H1 (cell line): ENCODE data around the gene TXNRD2. TPM values are rescaled to one million over a fixed set of nuclear protein-coding genes. Genes with fewer than 3 reads are reported as not detected.

ENCODE experiments used
- CTCF ChIA-PET: fragments of 300-600 bp; sonication (Branson Sonifier 250); formaldehyde crosslinking; loops from one replicate; lab custom pipeline; 2021; ENCODE audit not compliant: partially characterized antibody; lab: Charles Lee
- POLR2A ChIA-PET: fragments of 300-600 bp; sonication (Branson Sonifier 250); formaldehyde crosslinking; loops from one replicate; lab custom pipeline; 2021; ENCODE audit warnings: inconsistent platforms; ENCODE audit not compliant: partially characterized antibody; lab: Charles Lee
- DNase-seq, 2 experiments: peaks; one replicate each; pipeline versions ENCODE4 v3.0.0 to v3.0.0-alpha.2; 2010 to 2022; ENCODE audit warnings: low spot score in 2 of 2, low read depth in 1 of 2, mixed read lengths in 1 of 2
- FAIRE-seq: peaks from 2 replicates; lab custom pipeline; 2011; peaks lifted over from hg19 to GRCh38; lab: Jason Lieb, UNC
- H2AFZ ChIP-seq: 2 replicates; pipeline ENCODE4 v1.8.1; 2012; ENCODE audit warnings: low read length, inconsistent platforms
- H2AK5ac ChIP-seq: 2 replicates; pipeline ENCODE4 v1.6.1; 2013; ENCODE audit warnings: low read depth, low read length
- H2BK120ac ChIP-seq: replicated peaks from 2 replicates; pipeline ENCODE3; 2013; ENCODE audit warnings: low read depth, low read length, inconsistent platforms
- H2BK12ac ChIP-seq: 2 replicates; pipeline ENCODE4 v1.6.1; 2013; ENCODE audit warnings: low read depth, low read length
- H2BK15ac ChIP-seq: 2 replicates; pipeline ENCODE4 v1.6.1; 2013; ENCODE audit warnings: low read length
- H2BK20ac ChIP-seq: 2 replicates; pipeline ENCODE4 v1.6.1; 2013; ENCODE audit warnings: low read length
- H2BK5ac ChIP-seq: 2 replicates; pipeline ENCODE4 v1.6.1; 2013; ENCODE audit warnings: low read depth, low read length
- H3K14ac ChIP-seq: 2 replicates; pipeline ENCODE4 v1.6.1; 2013; ENCODE audit warnings: inconsistent platforms; ENCODE audit not compliant: insufficient read length
- H3K18ac ChIP-seq: 2 replicates; pipeline ENCODE4 v1.6.1; 2013; ENCODE audit warnings: low read length; ENCODE audit errors: extremely low read depth
- H3K23ac ChIP-seq: 2 replicates; pipeline ENCODE4 v1.6.1; 2013; ENCODE audit warnings: inconsistent platforms; ENCODE audit not compliant: insufficient read length
- H3K23me2 ChIP-seq: 2 replicates; pipeline ENCODE4 v1.6.1; 2013; ENCODE audit warnings: low read depth, low read length
- H3K27ac ChIP-seq: 2 replicates; pipeline ENCODE4 v1.6.1; 2011; ENCODE audit warnings: low read depth, low read length, inconsistent platforms
- H3K27me3 ChIP-seq, 4 experiments: replicated peaks in 1 of 4; 1 replicate in 1 of 4; 2 replicates in 3 of 4; pipeline versions ENCODE4 v1.6.1 to v1.8.1; 2011 to 2013; ENCODE audit warnings: low read length in 3 of 4, mild to moderate bottlenecking in 3 of 4, inconsistent platforms in 2 of 4, mixed read lengths in 2 of 4, moderate library complexity in 1 of 4; ENCODE audit not compliant: control insufficient read depth in 3 of 4, insufficient read depth in 3 of 4; ENCODE audit errors: extremely low read depth in 1 of 4
- H3K36me3 ChIP-seq, 4 experiments: 2 replicates each; pipeline versions ENCODE4 v1.6.1 to v1.8.1; 2011 to 2013; ENCODE audit warnings: mild to moderate bottlenecking in 4 of 4, low read length in 3 of 4, moderate library complexity in 2 of 4, control low read depth in 1 of 4, inconsistent platforms in 1 of 4; ENCODE audit not compliant: insufficient read depth in 4 of 4, control insufficient read depth in 2 of 4
- H3K4ac ChIP-seq: replicated peaks from 2 replicates; pipeline ENCODE3; 2013; ENCODE audit warnings: low read length, low read depth, mixed read lengths, inconsistent platforms; ENCODE audit not compliant: insufficient read length
- H3K4me1 ChIP-seq, 4 experiments: replicated peaks in 1 of 4; 1 replicate in 1 of 4; 2 replicates in 3 of 4; pipeline versions ENCODE4 v1.6.1 to v1.8.1; 2011 to 2013; ENCODE audit warnings: low read length in 3 of 4, inconsistent platforms in 2 of 4, mixed read lengths in 1 of 4; ENCODE audit not compliant: insufficient read depth in 4 of 4, control insufficient read depth in 3 of 4
- H3K4me2 ChIP-seq, 2 experiments: 2 replicates each; pipeline versions ENCODE4 v1.6.1 to v1.8.1; 2011 to 2013; ENCODE audit warnings: low read depth in 2 of 2, low read length in 2 of 2, control low read depth in 1 of 2, inconsistent platforms in 1 of 2, mild to moderate bottlenecking in 1 of 2; ENCODE audit not compliant: insufficient read depth in 1 of 2
- H3K4me3 ChIP-seq, 4 experiments: fragments of 200-600, 300-600 bp in 1 of 4; sonication (generic), shearing (Covaris generic), sonication (Bioruptor Twin) in 1 of 4; 2 replicates each; pipeline versions ENCODE4 v1.5.1 to v1.8.1; 2011 to 2016; ENCODE audit warnings: low read length in 4 of 4, low read depth in 3 of 4, control low read depth in 2 of 4, inconsistent platforms in 2 of 4, mild to moderate bottlenecking in 2 of 4, mixed read lengths in 1 of 4, moderate library complexity in 1 of 4; ENCODE audit not compliant: insufficient read depth in 2 of 4; ENCODE audit errors: extremely low read depth in 1 of 4
- H3K56ac ChIP-seq: replicated peaks from 2 replicates; pipeline ENCODE3; 2013; ENCODE audit warnings: low read depth, mild to moderate bottlenecking, mixed read lengths, low read length, inconsistent platforms; ENCODE audit not compliant: insufficient read length
- H3K79me1 ChIP-seq: 2 replicates; pipeline ENCODE4 v1.6.1; 2013; ENCODE audit warnings: low read depth, low read length, control low read depth
- H3K79me2 ChIP-seq, 2 experiments: 2 replicates each; pipeline versions ENCODE4 v1.6.1 to v1.8.1; 2012 to 2013; ENCODE audit warnings: low read length in 2 of 2, mild to moderate bottlenecking in 2 of 2, inconsistent platforms in 1 of 2; ENCODE audit not compliant: insufficient read depth in 2 of 2, control insufficient read depth in 1 of 2
- H3K9ac ChIP-seq, 4 experiments: replicated peaks in 1 of 4; 1 replicate in 1 of 4; 2 replicates in 3 of 4; pipeline versions ENCODE4 v1.6.1 to v1.8.1; 2011 to 2013; ENCODE audit warnings: low read depth in 3 of 4, low read length in 3 of 4, control low read depth in 2 of 4, mild to moderate bottlenecking in 2 of 4, moderate library complexity in 2 of 4, inconsistent platforms in 1 of 4; ENCODE audit errors: extremely low read depth in 1 of 4
- H3K9me3 ChIP-seq, 2 experiments: 2 replicates each; pipeline versions ENCODE4 v1.6.1 to v1.8.1; 2012 to 2013; ENCODE audit warnings: mild to moderate bottlenecking in 2 of 2, moderate library complexity in 2 of 2, control low read depth in 1 of 2, inconsistent platforms in 1 of 2, low read depth in 1 of 2, low read length in 1 of 2, mixed read lengths in 1 of 2; ENCODE audit not compliant: insufficient read depth in 2 of 2
- H4K20me1 ChIP-seq, 2 experiments: replicated peaks in 1 of 2; 2 replicates each; pipeline versions ENCODE3 to v1.8.1; 2011 to 2013; ENCODE audit warnings: inconsistent platforms in 2 of 2, low read length in 2 of 2, mild to moderate bottlenecking in 1 of 2; ENCODE audit not compliant: insufficient read depth in 2 of 2, control insufficient read depth in 1 of 2
- H4K5ac ChIP-seq: 2 replicates; pipeline ENCODE4 v1.6.1; 2013; ENCODE audit warnings: low read length, low read depth, mixed read lengths, inconsistent platforms; ENCODE audit not compliant: insufficient read length
- H4K8ac ChIP-seq: 2 replicates; pipeline ENCODE4 v1.8.0; 2013; ENCODE audit warnings: mild to moderate bottlenecking, moderate library complexity, low read length, inconsistent platforms; ENCODE audit not compliant: insufficient read depth; ENCODE audit errors: extremely low read depth
- H4K91ac ChIP-seq: replicated peaks from 2 replicates; pipeline ENCODE3; 2013; ENCODE audit warnings: low read length, mixed read lengths, inconsistent platforms; ENCODE audit not compliant: insufficient read length
- WGBS, 2 experiments: shearing (Covaris generic) in 1 of 2; methylation state at CpG; one replicate each; pipeline versions ENCODE4 v1.1.6 to v1.1.7; 2013 to 2015; ENCODE audit warnings: low lambda C conversion rate in 2 of 2, mixed read lengths in 2 of 2, inconsistent platforms in 1 of 2, low coverage in 1 of 2, missing lambda C conversion rate in 1 of 2; ENCODE audit not compliant: insufficient replicate concordance in 2 of 2, insufficient coverage in 1 of 2, insufficient read length in 1 of 2; ENCODE audit errors: extremely low coverage in 1 of 2, missing lambda C conversion rate in 1 of 2; 5-methylcytosine and 5-hydroxymethylcytosine counted together
- polyA plus RNA-seq, 7 experiments: library from polyadenylated mRNA; depleted of rRNA in 3 of 7; stranded (reverse) in 5 of 7; unstranded in 2 of 7; fragments of >200 nt in 5 of 7; fragments of 200-250 nt in 2 of 7; gene quantifications; 1 replicate in 5 of 7; 2 replicates in 1 of 7; 4 replicates in 1 of 7; pipeline versions ENCODE4 v1.2.1 to v1.2.3, GENCODE V29; 2011 to 2013; ENCODE audit warnings: missing spikeins in 2 of 7, mixed read lengths in 2 of 7
- total RNA-seq: library from RNA; stranded (reverse); fragmentation: NEBNext Ultra II Directional; extraction: Animal tissue kit (Norgen Biotek cat#: 25700); gene quantifications from 2 replicates; pipeline ENCODE4 v1.2.1, GENCODE V29; 2021

Gene TXNRD2
- total and polyA plus RNA-seq, 2 of the 8 experiments (the other 6 are each of a cell fraction or from before 2014, with no cell fraction given), result 14.8 to 21.9 TPM

DNA sequence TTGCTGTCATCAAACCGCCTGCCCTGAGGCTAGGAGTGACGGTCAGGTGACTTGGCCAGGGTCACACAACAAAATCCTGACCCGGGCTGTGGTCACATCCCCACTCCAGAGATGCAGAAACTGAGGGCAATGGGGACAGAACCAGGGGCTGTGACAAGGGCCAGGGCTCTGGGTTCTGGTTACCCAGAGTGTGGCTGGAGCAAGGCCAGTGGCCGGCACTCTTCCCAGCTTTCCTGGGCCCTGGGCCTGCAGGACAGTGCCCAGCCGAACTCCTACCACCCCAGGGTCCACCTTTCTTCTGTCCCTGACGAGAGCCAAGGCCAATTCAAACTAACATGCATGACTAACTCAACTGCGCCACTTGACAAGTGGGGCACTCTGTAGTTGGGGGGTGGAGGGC is 39.1 kb upstream of the TXNRD2 start:
- H3K4me3 ChIP-seq, result no peak overlapping the region
- peaks cover 0 to 5% of the 10 kb centered on the region in 2 experiments; a peak in 1 of 4 replicates for H3K79me2 ChIP-seq
- no peak overlapping the region for H3K23ac ChIP-seq
- H3K9ac ChIP-seq, result no peak overlapping the region
- H2BK5ac ChIP-seq, result no peak overlapping the region
- H3K4me2 ChIP-seq, result no peak overlapping the region
- H2AK5ac ChIP-seq, result no peak overlapping the region
- FAIRE-seq (no peak), DNase-seq (no peak)
- no peak overlapping the region for H2BK120ac ChIP-seq
- H3K79me1 ChIP-seq, result peaks cover 19% of the 10 kb centered on the region
- H3K23me2 ChIP-seq, result no peaks in the 10 kb centered on the region
- H3K4ac ChIP-seq, result no peak overlapping the region
- no peak overlapping the region for H4K91ac ChIP-seq
- H4K5ac ChIP-seq, result no peak overlapping the region
- H3K9me3 ChIP-seq, result no peaks in the 10 kb centered on the region
- no peaks in the 10 kb centered on the region for H3K27me3 ChIP-seq
- no peak overlapping the region for H3K14ac ChIP-seq
- H3K18ac ChIP-seq, result no peak overlapping the region
- H2BK12ac ChIP-seq, result no peak overlapping the region
- ChIA-PET CTCF (interaction anchor here (1.0 to 2.6 kb wide), 5 partner anchors 10 to 81 kb away, joined by 3 to 13 read pairs (median 9); no protein-coding TSS in a partner anchor), POLR2A (interaction anchor here (0.8 to 1.0 kb wide), 2 partner anchors 8 to 100 kb away, joined by 3 read pairs; no protein-coding TSS in a partner anchor)
- no peak overlapping the region for H4K8ac ChIP-seq
- no peak overlapping the region for H3K27ac ChIP-seq
- WGBS, 2 experiments, result 89% methylated on average over 7 of the region's 7 CpGs; no CpG with 5 or more reads in 1 of the 2 experiments
- no peak overlapping the region for H2BK15ac ChIP-seq
- peaks cover 0 to 6% (median 4%) of the 10 kb centered on the region in 4 experiments; a peak in 6 of 7 replicates for H3K4me1 ChIP-seq
- peaks cover 2 to 33% (median 8%) of the 10 kb centered on the region in 4 experiments; a peak in 7 of 8 replicates for H3K36me3 ChIP-seq
- no peak overlapping the region for H2AFZ ChIP-seq
- H4K20me1 ChIP-seq, result peaks cover 10 to 25% of the 10 kb centered on the region in 2 experiments
- no peak overlapping the region for H2BK20ac ChIP-seq
- no peak overlapping the region for H3K56ac ChIP-seq
